Measurements from ENCODE around the gene SLC13A1. TPM values are rescaled to one million over a fixed set of nuclear protein-coding genes. Genes with fewer than 3 reads are reported as not detected.
"Not testable (repeated sequence)": the region's sequence is repeated elsewhere in the genome, so short reads cannot be mapped to it uniquely, and the experiment has no call there.

Gene SLC13A1
- total RNA-seq, 2 experiments from 2014 or later, result not detected

GRCh38 chr7:123096976-123097375 lies 102.8 kb downstream of the SLC13A1 start:
- H3K36me3 Mint-ChIP-seq, result no peaks in the 10 kb centered on the region
- DNase-seq, result no peak
- no peaks in the 10 kb centered on the region for H3K4me1 Mint-ChIP-seq (ENCODE audit: low read depth)
- no peak overlapping the region for H3K4me3 Mint-ChIP-seq
- H3K27me3 Mint-ChIP-seq, result no peaks in the 10 kb centered on the region
- CTCF ChIA-PET, result no interaction called here
- POLR2A ChIA-PET, result no interaction called here
- no peak overlapping the region for H3K27ac Mint-ChIP-seq
- H3K9me3 Mint-ChIP-seq, result no peaks in the 10 kb centered on the region
- intact Hi-C loops (cut with micrococcal nuclease), result no loop called here

DNA sequence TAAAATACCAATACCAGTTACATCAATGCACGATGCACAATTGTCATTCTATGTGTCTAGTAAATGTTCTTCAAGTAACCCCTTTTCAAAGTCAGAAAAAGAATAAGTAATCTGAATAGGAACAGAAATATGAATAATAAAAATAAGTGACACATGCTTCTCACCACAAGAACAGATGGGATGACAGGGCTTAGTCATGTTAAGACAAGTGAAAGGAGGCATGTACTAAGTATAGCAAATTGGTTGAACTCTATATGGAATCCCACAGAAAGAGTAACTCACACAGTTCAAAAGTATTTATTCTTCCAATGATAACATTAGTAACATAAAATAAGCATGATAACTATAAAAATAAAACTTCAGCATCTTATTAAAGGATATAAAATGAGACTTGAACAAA lies 103.3 kb downstream of the SLC13A1 start:
- H3K4me3 Mint-ChIP-seq, result no peak overlapping the region
- ChIA-PET CTCF (no interaction called here), POLR2A (no interaction called here)
- H3K9me3 Mint-ChIP-seq, result no peaks in the 10 kb centered on the region
- intact Hi-C loops (cut with micrococcal nuclease), result no loop called here
- no peaks in the 10 kb centered on the region for H3K4me1 Mint-ChIP-seq (ENCODE audit: low read depth)
- H3K27me3 Mint-ChIP-seq, result no peaks in the 10 kb centered on the region
- no peak overlapping the region for H3K27ac Mint-ChIP-seq
- no peak for DNase-seq
- H3K36me3 Mint-ChIP-seq, result no peaks in the 10 kb centered on the region

- H3K27ac Mint-ChIP-seq, result no peak overlapping the region
- no peaks in the 10 kb centered on the region for H3K4me1 Mint-ChIP-seq (ENCODE audit: low read depth)
- DNase-seq, result no peak
- no peaks in the 10 kb centered on the region for H3K36me3 Mint-ChIP-seq
- POLR2A ChIA-PET, result no interaction called here
- H3K4me3 Mint-ChIP-seq, result no peak overlapping the region
- H3K27me3 Mint-ChIP-seq, result no peaks in the 10 kb centered on the region
- H3K9me3 Mint-ChIP-seq, result peaks cover 4% of the 10 kb centered on the region
- intact Hi-C loops (cut with micrococcal nuclease), result no loop called here
- CTCF ChIA-PET, result no interaction called here
These were observed 109.3 kb downstream of the SLC13A1 start for GRCh38 chr7:123090456-123090855.

GRCh38 chr7:123086910-123087309 lies 112.9 kb downstream of the SLC13A1 start:
- CTCF ChIA-PET; H3K27ac Mint-ChIP-seq; intact Hi-C loops (cut with micrococcal nuclease); H3K36me3 Mint-ChIP-seq; POLR2A ChIA-PET; DNase-seq; H3K4me1 Mint-ChIP-seq (ENCODE audit: low read depth); H3K4me3 Mint-ChIP-seq; H3K27me3 Mint-ChIP-seq: not testable (repeated sequence)
- H3K9me3 Mint-ChIP-seq, result peaks cover 15% of the 10 kb centered on the region

DNA sequence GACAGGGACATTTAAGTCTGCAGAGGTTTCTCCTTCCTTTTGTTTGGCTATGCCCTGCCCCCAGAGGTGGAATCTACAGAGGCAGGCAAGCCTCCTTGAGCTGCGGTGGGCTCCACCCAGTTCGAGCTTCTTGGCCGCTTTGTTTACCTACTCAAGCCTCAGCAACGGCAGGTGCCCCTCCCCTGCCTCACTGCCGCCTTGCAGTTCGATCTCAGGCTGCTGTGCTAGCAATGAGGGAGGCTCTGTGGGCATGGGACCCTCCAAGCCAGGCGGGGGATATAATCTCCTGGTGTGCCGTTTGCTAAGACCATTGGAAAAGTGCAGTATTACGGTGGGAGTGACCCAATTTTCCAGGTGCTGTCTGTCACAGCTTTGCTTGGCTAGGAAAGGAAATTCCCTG lies 114.9 kb downstream of the SLC13A1 start:
- DNase-seq; H3K27me3 Mint-ChIP-seq; CTCF ChIA-PET; H3K27ac Mint-ChIP-seq; POLR2A ChIA-PET; H3K36me3 Mint-ChIP-seq; H3K4me1 Mint-ChIP-seq (ENCODE audit: low read depth); H3K4me3 Mint-ChIP-seq; intact Hi-C loops (cut with micrococcal nuclease): not testable (repeated sequence)
- H3K9me3 Mint-ChIP-seq, result peaks cover 28% of the 10 kb centered on the region

- Mint-ChIP-seq H3K27ac (no peak overlapping the region), H3K4me3 (no peak overlapping the region), H3K4me1 (ENCODE audit: low read depth) (no peaks in the 10 kb centered on the region), H3K27me3 (no peaks in the 10 kb centered on the region), H3K9me3 (peaks cover 29% of the 10 kb centered on the region), H3K36me3 (no peaks in the 10 kb centered on the region)
- ChIA-PET CTCF (no interaction called here), POLR2A (no interaction called here)
- DNase-seq, result no peak
- intact Hi-C loops (cut with micrococcal nuclease), result no loop called here
These were observed 120.7 kb downstream of the SLC13A1 start for GRCh38 chr7:123079021-123079420.

DNA sequence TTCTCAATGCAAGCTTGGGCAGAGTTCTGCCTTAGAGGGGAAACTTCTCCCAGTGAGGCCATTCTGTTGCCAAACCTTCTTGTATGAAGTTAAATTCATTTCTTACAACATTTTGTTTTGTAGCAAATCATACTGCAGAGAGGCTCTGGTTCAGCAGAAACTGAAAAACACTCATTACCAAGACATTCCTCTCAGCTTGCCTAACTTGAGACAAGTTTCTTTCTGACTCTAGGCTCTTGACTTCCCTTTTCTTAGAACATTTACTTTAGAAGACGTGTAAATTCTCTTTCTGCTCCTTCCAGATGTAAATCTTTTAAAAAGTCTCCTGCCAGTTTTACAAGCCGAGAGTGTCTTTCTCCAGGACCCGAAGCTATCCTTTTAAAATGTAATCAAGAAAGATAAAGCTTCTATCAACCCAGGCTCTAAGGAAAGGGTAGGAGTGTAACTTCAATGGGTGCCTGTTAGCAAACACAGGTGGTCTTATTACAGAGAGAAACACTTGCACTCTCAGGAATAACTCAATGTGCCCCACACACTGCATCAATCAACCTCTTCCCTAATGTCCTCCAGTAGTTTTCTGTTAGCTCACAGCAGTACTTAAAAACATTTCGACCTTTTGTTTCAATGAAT lies 123.8 kb downstream of the SLC13A1 start:
- Mint-ChIP-seq H3K27ac (no peak overlapping the region), H3K36me3 (no peaks in the 10 kb centered on the region), H3K9me3 (peaks cover 12% of the 10 kb centered on the region), H3K4me1 (ENCODE audit: low read depth) (no peaks in the 10 kb centered on the region), H3K27me3 (no peaks in the 10 kb centered on the region), H3K4me3 (no peak overlapping the region)
- DNase-seq, result no peak
- POLR2A ChIA-PET, result no interaction called here
- CTCF ChIA-PET, result no interaction called here
- intact Hi-C loops (cut with micrococcal nuclease), result no loop called here

DNA sequence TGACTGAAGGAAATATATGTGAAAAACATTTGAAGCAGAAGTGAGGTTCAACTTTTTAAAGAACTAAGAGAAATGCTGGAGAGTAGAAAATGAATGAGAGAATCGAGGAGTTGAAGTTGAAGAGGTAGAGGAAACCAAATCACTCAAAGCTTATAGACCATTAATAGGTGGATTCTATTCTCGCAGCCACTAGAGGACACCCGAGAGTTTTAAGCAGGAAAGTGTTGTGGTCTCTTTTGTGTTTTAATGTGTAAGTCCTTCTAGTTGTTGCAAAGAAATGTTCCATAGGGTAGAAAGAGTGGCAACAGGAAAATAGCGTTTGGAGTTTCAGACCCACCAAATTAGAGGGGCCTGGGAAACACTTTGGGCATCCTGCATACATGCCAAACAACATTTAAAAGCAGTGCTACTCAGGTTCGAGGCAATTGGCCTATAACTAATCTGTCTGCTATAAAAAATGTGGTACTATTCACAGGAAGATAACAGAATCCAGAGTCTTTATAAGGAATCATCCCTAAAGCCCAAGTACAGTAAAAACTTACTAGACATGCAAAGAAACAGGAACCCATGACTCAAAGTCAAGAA lies 129.0 kb downstream of the SLC13A1 start:
- Mint-ChIP-seq H3K36me3 (no peaks in the 10 kb centered on the region), H3K27me3 (no peaks in the 10 kb centered on the region), H3K27ac (no peak overlapping the region), H3K9me3 (no peaks in the 10 kb centered on the region), H3K4me3 (no peak overlapping the region), H3K4me1 (ENCODE audit: low read depth) (no peaks in the 10 kb centered on the region)
- DNase-seq, result no peak
- intact Hi-C loops (cut with micrococcal nuclease), result no loop called here
- ChIA-PET POLR2A (no interaction called here), CTCF (no interaction called here)

DNA sequence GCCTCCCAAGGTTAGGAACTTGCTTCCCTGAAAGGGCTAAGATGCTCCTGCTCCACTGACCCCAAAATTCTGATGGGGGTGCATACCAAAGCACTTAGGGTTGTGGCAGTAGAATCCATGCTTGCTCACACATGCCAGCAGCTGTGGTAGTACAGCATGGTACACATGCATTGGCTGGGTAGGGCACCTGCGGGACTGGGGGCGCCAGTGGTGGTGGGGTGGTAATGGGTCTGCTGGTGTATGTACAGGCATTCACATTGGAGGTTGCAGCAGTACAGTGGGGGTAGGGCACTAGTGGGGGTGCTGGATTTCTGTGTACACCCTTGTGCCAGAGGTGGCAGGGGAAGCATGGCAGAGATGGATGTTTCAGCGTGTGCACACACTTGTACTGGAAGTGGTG lies 132.0 kb downstream of the SLC13A1 start:
- POLR2A ChIA-PET, result no interaction called here
- no peak overlapping the region for H3K27ac Mint-ChIP-seq
- no peak overlapping the region for H3K4me3 Mint-ChIP-seq
- CTCF ChIA-PET, result no interaction called here
- no peak for DNase-seq
- no peaks in the 10 kb centered on the region for H3K27me3 Mint-ChIP-seq
- peaks cover 3% of the 10 kb centered on the region for H3K9me3 Mint-ChIP-seq
- intact Hi-C loops (cut with micrococcal nuclease), result no loop called here
- no peaks in the 10 kb centered on the region for H3K36me3 Mint-ChIP-seq
- H3K4me1 Mint-ChIP-seq (ENCODE audit: low read depth), result no peaks in the 10 kb centered on the region

Other genes starting within 250 kb of the SLC13A1 start
- not detected for gene TAS2R16, start 204.3 kb downstream of the SLC13A1 start, total RNA-seq

All from activated CD4-positive, alpha-beta memory T cell treated with anti-CD3 and anti-CD28 coated beads for 36 hours (primary cell).